HG03439 (cell line): ENCODE results near the gene CREB3.

Source experiments
- ATAC-seq: cut with Tn5 transposase; IDR thresholded peaks from one replicate; pipeline ENCODE4 v1.9.1; 2021; ENCODE audit warnings: mild to moderate bottlenecking, moderate library complexity; ENCODE audit not compliant: unreplicated experiment

CREB3 gene

DNA sequence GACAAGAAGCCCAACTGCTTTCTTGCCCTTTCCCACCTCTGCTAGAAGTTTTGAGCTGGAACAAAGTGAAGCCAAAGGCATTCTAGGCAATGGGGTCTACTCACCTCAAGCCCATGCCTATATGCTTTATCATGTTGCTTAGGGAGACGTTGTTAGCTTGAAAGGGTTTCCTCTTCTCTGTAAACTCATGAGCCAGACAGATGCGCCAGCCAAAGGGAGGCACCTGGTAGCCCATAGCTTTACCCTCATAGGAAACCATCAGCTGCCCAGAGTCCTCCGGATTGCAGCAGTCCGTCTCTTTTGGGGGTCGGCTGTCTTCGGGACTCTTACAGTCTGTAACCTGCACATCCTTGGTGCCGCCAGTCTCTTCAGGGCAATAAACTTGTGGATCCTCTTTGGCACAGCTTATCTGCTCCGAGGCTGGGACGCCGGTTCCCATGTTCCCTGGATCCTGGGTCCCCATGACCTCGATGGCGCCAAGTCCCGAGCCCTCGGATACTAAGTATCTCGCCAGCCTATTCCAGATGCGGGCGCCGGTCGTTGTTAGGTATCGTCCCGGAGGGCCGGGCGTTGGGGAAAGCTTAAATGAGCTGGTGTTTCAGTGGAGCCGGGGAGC, 15.9 kb downstream of the CREB3 start:
- ATAC-seq: no peak

DNA sequence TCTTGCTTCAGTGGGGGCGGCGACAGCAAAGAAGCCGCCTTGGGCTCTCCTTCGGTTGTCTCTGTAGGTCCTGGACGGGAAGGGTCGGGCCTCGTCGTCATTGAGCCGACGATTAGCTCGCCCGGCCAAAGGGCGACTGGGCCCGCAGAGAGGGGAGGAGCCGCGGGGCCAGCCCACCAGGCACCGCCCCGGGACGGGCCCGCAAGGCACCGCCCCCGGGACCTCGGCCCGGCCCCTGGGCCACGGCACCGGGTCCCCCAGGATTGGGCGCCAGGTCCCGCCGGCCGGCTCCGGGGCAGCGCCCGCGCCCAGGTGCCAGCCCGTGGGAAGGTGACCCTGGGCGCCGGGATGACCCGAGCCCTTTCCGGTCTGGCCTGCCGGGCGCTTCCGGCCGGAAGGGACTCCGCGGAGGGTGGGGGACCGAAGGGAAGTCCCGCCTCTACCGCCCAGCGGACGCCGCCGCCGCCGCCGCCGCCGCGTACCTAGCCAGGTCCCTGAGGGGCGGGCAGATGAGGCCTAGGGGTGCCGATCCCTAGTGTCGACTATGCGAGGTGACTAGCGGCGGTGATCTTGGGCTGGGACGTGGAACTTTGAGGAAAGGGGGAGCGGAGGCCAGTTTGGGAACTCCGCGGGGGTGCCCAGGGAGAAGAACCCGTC, 16.5 kb downstream of the CREB3 start, which contains the start of the genes GBA2 and RGP1:
Gene GBA2 (minus strand): TSS at position 371 of the 657 bp plus-strand sequence. CDS start 524 bp downstream, outside the sequence.
Gene RGP1 (plus strand): TSS at position 430 of the 657 bp plus-strand sequence. CDS start 469 bp downstream, outside the sequence.
- peak; percentile 67 for ATAC-seq

DNA sequence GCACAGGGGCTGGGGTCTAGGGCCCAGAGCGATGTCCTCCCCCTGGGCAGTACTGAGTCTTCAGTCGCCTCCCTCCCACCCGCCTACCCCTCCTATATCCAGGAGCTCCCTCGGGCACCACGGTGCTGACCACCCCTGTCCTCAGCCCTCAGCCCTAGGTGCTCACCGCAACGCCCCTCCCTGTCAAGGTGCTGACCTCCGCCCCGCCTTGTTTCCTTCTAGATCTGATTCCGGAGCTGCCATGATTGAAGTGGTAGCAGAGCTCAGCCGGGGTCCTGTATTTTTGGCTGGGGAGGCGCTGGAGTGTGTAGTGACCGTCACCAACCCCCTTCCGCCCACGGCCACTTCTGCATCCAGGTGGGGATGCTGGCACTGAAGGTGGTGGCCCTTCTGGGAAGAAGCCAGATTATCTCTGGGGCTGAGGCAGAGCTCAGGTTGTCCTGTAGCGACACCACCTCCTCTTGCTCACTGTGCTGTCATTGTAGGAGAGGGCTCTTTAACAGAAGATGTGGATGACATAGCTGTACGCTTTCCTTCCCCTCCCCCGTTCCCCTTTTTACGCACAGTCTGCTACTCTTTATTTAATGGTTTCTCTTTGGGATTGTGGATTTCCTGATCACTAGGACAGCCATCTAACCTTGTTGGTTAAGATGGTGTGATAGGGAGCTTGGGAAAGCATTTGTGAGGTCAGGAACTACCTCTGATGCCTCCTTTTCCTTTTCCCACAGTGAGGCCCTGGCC, 17.2 kb downstream of the CREB3 start:
- peak; percentile 38 for ATAC-seq

DNA sequence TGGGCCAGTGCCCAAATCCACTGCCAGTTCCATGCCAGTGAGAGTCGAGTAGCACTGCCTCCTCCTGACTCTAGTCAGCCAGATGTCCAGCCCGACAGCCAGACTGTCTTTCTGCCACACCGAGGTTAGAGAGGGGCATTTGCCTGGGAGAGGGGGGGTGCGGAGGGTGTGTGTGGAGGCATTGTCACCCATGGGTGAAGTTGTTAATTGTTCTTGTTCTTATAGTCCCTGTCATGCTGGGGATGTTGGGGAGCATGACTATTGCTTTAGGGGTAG, 17.7 kb downstream of the CREB3 start:
- no peak for ATAC-seq

DNA sequence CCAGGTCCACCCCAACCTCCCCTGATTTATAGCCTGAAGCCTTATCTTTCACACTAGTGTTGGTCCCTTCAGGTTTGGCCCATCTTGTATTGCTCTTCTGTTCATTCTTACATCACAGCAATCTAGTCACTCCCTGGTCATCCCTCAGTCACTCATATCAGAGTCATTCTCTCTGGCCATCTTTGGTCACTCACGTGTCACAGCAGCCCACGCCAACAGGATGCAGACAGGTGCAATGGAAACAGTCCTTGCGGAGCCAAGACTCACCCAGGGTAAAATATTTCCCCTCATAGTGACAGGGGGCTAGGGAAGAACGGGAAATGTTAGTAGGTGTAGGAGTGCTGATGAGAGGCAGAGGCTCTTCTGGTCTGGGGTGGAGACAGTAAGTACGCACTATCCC, 21.0 kb downstream of the CREB3 start:
- ATAC-seq: no peak

DNA sequence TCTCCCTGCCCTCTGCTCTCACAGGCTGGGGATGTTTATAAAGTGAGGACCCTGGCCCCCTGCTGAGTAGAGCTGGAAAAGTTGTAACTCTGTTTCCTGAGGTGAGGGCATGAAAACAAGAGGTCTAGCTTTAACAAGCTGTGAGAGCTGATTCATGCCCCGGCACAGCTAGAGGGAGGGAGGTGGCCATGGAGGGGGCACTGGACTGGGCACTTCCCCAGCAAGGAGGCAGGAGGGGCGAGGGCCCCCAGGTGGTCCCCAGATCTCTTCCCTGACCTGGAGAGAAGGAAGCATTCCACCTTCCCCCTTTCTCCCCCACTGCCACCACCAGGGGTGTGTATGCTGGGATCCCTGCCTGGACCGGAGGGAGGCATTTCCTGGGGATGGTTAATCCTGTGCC, 21.8 kb downstream of the CREB3 start, which contains the start of gene MSMP:
Gene MSMP (minus strand): TSS at position 13 of the 400 bp plus-strand sequence. CDS start 147 bp downstream, outside the sequence.
- no peak for ATAC-seq

DNA sequence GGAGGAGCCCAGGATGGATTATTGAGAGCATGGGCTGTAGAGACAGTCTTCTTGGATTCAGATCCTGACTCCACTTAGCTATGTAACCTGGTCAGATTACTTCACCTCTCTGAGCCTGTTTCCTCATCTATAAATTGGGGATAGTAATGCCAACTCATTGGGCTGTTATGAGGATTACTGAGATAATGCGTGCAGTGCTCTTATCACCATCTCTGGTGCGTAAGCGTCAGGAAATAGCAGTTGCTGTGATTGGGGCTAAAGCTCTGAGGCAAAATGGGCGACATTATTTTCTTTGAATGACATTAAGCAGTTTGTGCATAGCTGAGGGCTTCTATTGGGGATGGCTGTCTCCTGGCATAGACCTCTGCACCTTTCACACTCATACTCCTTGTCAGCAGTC, 22.6 kb downstream of the CREB3 start:
- no peak for ATAC-seq

DNA sequence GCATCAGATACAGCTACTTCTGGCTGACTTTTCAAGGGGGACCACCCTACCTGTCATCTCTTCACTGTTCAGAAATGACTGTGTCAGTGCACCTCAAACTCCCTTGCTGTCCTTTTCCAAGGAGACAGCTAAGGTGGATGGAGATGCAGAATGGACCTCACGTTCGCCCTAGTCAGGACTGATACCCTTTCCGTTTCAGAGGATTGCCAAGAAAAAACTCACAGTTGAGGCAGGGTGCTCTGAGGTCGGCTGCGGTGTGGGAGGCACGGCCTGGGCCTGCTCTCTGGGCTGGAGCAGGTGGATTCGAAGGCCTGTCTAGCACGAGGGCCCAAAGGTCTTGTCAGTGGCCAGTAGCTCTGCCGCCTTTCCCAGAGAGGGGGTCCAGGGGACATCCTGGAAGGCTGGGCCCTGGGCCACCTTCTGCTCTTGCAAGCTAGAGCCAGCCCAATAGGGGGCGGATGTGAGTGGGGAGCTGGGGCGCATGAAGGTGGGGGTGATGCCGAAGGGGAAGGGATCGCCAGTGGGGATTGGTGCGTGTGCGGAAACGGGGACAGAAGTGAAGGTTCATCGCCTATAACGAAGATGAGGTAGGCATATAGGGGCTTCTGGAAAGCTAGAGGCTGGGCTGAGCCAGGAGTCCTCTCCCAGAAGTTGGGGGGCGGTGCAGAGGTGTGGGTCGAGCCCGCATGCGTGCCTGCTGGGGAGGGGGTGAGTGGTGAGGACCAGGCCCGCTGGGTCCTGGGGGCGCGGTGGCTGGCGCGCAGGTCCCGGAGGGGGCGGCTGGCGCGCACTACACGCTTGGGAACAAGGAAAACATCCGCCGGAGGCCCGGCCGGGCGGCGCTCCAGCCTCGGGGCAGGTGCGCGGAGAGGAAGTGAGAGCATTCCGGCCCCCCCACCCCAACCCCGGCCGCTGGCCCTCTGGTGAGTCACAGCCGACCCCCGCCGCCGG, 24.1 kb downstream of the CREB3 start:
- no peak for ATAC-seq

DNA sequence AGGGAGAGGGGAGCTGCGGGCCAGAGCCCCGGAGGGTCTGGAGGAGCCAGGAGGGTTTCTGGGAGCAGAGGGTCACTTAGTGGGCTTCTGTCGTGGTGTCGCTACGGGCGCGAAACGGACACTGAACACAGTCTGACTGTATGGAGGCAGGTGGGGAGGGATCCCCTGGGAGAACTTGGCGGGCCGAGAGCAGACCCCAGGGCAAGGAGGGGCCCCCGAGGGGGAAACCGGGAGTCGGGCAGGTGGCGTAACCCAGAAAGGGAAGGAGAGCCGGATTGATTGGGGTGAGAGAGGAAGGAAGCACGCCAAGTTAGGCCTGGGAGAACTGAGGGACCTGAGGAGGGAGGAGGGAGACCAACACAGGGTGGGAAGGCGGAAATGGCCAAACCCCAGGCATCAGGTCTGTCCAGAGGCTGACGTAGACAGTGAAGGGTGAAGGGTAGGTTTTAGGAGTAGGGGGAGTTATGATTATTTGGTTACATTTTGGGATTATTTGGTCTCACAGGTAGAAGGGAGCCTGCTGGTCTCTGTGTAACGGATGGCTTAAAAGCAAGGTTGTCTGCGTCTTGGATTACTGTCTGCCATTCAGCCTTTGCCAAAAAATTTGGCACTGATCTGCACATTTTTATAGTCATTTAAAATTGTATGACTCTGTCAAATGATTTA, 24.9 kb downstream of the CREB3 start:
- ATAC-seq: no peak

DNA sequence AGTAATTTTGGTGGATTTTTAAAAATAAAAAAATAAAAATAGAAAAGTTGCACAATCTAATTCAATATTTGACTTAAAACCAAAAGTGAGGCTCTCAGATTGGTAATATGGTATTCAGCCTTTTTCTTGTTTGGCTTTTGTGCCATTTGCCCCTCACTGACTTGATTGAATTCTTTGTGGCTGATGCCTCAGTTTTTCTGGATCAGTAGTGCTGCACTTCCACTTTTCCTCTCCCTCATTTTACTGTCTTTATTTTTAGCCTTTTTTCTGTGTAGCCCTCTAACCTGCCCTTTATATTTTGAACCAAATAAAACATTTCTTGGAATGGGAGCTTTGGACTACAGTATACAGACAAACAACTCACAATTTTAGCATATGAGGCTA, 25.4 kb downstream of the CREB3 start:
- no peak for ATAC-seq

DNA sequence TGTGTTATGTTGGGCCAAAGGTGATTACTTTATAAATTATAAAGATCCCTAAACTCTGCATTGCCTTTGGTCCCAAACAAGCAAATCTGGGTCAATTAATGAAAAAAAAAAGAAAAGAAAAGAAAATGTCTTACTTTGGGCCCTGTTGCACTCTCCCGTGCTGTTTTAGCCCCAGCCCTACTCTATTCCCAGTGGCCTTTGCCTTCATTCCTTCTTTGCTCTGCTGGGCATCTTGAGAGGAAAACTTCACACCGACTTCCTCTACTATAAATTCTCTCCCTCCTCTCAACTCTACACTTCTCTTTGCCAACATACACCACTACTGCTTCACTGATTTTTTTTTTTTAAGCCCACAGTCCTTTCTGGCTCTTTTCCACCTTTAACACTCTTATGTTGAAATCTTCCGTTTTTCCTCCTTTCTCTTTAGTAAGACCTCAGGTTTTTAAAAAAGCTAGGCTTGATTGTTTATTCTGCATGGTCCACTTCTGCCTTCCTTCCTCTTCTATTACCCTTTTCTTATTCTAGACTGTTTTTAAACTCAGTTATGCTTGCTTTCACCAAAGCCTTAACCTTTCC, 26.1 kb downstream of the CREB3 start:
- ATAC-seq: no peak

DNA sequence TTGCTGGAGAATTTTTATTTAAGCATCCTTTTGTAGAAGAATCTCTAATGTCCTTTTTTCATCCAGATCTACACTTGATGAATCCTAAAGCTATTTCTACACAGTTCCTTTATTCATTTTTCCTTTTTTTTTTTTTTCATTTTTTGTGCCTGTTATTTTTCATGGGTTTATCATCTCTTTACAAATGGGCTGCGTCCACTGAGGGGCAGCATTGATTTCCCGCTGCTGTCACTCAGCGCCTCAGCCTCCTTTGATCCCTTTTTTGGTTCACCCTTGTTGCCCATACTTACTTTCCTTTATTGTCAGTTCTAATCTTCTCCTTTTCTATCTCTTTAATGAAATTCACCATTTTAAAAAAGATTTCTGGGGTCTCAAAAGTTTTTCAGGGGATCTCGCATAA, 27.3 kb downstream of the CREB3 start:
- no peak for ATAC-seq

DNA sequence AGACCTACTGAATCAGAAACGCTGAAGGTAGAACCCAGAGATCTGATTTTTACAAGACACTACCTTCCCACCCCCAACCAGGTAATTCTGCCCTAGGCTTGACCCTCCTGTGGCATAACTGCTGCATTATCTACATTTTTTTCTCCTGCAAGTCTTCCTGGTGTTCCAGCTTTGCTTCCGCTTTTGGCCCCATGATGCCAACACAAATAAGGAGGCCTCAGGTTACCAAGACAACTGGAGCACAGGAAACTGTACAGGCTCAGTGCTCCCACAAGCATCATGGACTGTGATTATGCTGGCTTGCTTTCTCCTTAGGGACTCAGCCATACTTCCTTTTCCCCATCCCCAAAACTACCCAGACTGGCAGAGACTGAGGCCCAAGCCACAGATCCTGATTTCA, 28.2 kb downstream of the CREB3 start:
- ATAC-seq: no peak

DNA sequence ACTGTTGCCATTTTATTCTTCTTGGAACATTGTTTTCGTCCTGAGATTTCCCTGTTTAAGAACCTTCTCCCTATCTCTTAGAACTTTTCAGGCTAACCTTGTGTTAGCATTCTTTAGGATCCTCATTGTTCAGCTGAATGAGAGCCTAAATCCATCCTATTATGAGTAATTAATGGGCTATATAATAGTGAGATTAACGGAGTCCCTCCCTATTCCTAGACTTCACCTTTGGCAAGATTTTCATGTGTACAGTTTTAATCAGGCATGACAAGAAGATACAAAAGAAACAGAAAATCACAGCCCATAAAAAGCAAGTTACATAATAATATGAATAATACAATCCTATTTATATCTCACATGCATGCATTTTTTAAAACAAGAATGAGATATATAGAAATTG, 30.7 kb downstream of the CREB3 start:
- no peak for ATAC-seq

DNA sequence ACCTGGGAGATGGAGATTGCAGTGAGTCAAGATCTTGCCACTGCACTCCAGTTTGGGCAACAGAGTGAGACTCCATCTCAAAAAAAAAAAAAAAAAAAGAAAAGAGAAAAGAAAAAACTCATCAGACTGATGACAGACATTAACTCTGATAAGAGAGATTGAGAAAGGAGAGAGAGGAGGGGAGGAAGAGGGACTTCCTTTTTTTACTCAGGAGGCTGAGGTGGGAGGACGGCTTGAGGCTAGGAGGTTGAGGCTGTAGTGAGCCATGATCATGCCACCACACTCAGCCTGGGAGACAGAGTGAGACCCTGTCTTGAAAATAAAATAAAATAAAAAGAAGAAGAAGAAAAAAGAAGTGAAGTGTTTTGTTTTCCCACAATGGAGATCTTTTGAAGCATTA, 31.3 kb downstream of the CREB3 start:
- no peak for ATAC-seq

DNA sequence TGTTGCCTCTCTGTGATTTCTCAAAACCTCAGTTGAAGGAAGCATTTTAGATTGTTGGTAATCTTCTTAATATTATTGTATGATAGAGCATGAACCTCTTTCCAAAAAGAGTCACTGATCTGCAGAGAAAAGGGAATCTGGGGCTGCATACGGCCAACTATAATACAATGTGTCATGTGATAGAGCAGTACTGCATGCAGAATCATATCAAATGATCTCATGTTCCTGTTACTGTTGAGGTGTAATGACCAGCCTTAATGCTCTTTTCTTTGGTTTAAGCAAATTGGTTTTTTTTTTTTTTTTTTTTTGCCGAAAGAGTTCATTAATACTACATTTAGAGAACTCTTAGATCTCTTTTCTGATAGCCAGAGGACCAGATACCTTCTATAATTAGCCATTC, 34.5 kb downstream of the CREB3 start:
- no peak for ATAC-seq

DNA sequence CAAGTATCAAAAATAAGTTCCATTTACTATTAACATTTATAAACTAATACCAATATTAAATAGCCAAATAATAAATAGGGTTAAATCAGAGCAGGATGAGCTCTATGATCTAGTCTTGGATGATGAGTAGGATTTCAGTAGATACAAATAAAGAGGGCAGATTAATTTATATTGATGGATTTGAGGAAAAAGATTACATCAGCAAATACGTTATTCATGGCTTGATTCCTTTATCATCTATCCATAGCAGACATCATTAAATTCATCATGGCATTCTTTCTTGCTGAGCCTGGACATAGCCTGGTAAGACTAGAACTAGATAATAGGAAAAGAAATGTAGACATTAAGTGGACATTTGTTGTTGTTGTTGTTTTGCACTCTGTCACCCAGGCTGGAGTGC, 35.0 kb downstream of the CREB3 start:
- ATAC-seq: no peak

DNA sequence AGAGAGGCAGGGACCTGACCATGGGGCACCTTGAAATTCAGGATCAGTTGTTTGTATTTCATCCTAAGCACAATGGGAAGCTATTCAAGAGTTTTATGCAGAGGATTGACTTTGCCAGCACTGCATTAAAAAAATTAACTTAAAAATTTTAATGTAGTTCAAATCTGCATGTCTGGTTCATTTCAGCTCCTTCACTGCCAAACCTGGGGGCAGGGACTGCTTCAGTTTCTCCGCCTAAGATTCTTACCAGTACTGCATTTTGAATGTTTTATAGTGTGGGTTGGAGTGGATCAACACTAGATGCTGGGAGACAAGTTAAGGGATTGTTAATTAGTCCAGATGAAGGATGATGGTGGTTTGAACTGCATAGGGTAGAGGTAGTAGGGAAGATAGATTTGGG, 37.3 kb downstream of the CREB3 start:
- no peak for ATAC-seq

DNA sequence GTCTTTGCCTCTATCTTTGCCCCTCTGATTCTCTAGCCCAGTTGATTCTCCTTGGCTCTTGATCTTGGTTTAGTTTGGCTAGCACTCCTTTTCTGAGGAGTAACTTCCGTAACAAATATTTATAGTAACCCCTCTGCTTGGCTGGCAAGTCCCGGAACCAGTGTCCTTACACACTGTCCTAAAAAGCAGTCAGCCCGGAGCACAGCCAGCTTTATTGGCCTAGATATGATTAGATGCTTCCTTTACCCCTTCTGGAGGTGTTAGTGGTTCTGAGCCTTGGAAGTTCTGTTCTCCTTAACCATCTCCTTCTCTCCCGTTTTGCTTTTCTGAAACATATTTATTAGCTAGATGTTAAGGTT, 38.6 kb downstream of the CREB3 start:
- ATAC-seq: no peak

DNA sequence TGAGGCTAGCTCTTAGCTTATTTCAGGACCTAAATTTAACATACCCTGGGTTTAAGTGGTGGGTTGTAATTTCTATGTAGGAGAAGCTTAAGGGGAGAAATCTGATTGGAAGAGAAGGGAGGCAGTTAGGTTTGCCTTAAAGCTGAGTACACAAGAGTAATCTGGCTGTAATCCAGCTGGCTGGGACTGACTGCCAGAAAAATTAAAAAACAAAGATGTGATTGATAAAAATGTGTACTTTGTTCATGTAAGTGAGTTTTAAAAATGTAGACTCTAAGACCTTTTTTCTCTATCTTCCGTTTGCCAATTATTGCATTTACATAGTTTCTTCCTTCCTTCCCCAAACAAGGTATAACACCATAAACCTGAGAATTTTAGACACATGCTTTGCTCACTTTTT, 39.1 kb downstream of the CREB3 start:
- no peak for ATAC-seq
